H9 (cell line): Measurements from ENCODE around the gene OSBPL1A. TPM values are rescaled to one million over a fixed set of nuclear protein-coding genes. Genes with fewer than 3 reads are reported as not detected.

ENCODE experiments used
- DNase-seq: peaks from one replicate; pipeline ENCODE4 v3.0.0-alpha.2; 2017
- H2AFZ ChIP-seq: one replicate; pipeline ENCODE4 v1.6.1; 2013; ENCODE audit warnings: mild to moderate bottlenecking, low read length, control low read depth, moderate library complexity
- H2AK5ac ChIP-seq: 2 replicates; pipeline ENCODE4 v1.6.1; 2013; ENCODE audit warnings: low read length, control low read depth, mixed read lengths; ENCODE audit not compliant: insufficient read length
- H2BK120ac ChIP-seq: one replicate; pipeline ENCODE4 v1.6.1; 2013; ENCODE audit warnings: low read depth, mild to moderate bottlenecking, low read length, control low read depth, inconsistent platforms; ENCODE audit not compliant: poor library complexity, severe bottlenecking
- H2BK12ac ChIP-seq: 2 replicates; pipeline ENCODE4 v1.6.1; 2013; ENCODE audit warnings: low read length, control low read depth, mixed read lengths, low read depth; ENCODE audit not compliant: insufficient read length
- H2BK15ac ChIP-seq: 2 replicates; pipeline ENCODE4 v1.6.1; 2013; ENCODE audit warnings: low read depth, low read length, control low read depth
- H2BK20ac ChIP-seq: one replicate; pipeline ENCODE4 v1.6.1; 2013; ENCODE audit warnings: low read depth, mild to moderate bottlenecking, low read length, control low read depth, inconsistent platforms; ENCODE audit not compliant: poor library complexity, severe bottlenecking
- H2BK5ac ChIP-seq: 2 replicates; pipeline ENCODE4 v1.6.1; 2013; ENCODE audit warnings: low read length, control low read depth, mixed read lengths; ENCODE audit not compliant: insufficient read length
- H3K14ac ChIP-seq: 2 replicates; pipeline ENCODE4 v1.6.1; 2013; ENCODE audit warnings: low read length, control low read depth; ENCODE audit not compliant: insufficient read depth
- H3K18ac ChIP-seq: 2 replicates; pipeline ENCODE4 v1.6.1; 2013; ENCODE audit warnings: low read depth, mild to moderate bottlenecking, mixed read lengths, low read length, control low read depth; ENCODE audit not compliant: insufficient read length
- H3K23ac ChIP-seq: 2 replicates; pipeline ENCODE4 v1.6.1; 2013; ENCODE audit warnings: low read length, control low read depth, mixed read lengths, low read depth; ENCODE audit not compliant: insufficient read length
- H3K23me2 ChIP-seq: 2 replicates; pipeline ENCODE4 v1.6.1; 2013; ENCODE audit warnings: low read depth, mild to moderate bottlenecking, mixed read lengths, low read length, control low read depth; ENCODE audit not compliant: insufficient read length, poor library complexity, severe bottlenecking
- H3K27ac ChIP-seq: 2 replicates; pipeline ENCODE4 v1.5.1; 2013; ENCODE audit warnings: low read length, control low read depth, mixed read lengths, low read depth; ENCODE audit not compliant: insufficient read length
- H3K27me3 ChIP-seq: 2 replicates; pipeline ENCODE4 v1.6.1; 2013; ENCODE audit warnings: low read length, control low read depth, inconsistent platforms; ENCODE audit not compliant: insufficient read depth
- H3K4ac ChIP-seq: 2 replicates; pipeline ENCODE4 v1.6.1; 2013; ENCODE audit warnings: low read depth, mild to moderate bottlenecking, control low read depth, inconsistent platforms, low read length, moderate library complexity
- H3K4me1 ChIP-seq: 2 replicates; pipeline ENCODE4 v1.6.1; 2013; ENCODE audit warnings: low read length, control low read depth, inconsistent platforms; ENCODE audit not compliant: insufficient read depth
- H3K4me2 ChIP-seq: 2 replicates; pipeline ENCODE4 v1.6.1; 2013; ENCODE audit warnings: low read length, control low read depth, mixed read lengths; ENCODE audit not compliant: insufficient read length, insufficient read depth
- H3K56ac ChIP-seq: 2 replicates; pipeline ENCODE4 v1.6.1; 2013; ENCODE audit warnings: low read depth, mild to moderate bottlenecking, mixed read lengths, low read length, control low read depth; ENCODE audit not compliant: insufficient read length
- H3K79me1 ChIP-seq: 2 replicates; pipeline ENCODE4 v1.6.1; 2013; ENCODE audit warnings: low read depth, mild to moderate bottlenecking, moderate library complexity, low read length, control low read depth, inconsistent platforms; ENCODE audit not compliant: insufficient read depth, poor library complexity, severe bottlenecking
- H3K79me2 ChIP-seq: 2 replicates; pipeline ENCODE4 v1.6.1; 2013; ENCODE audit warnings: low read length, control low read depth, inconsistent platforms; ENCODE audit not compliant: insufficient read depth
- H3K9ac ChIP-seq: 2 replicates; pipeline ENCODE4 v1.6.1; 2013; ENCODE audit warnings: low read length, control low read depth, mixed read lengths; ENCODE audit not compliant: insufficient read length; ENCODE audit errors: extremely low read depth
- H3K9me3 ChIP-seq: one replicate; pipeline ENCODE4 v1.6.1; 2013; ENCODE audit warnings: low read depth, low read length, inconsistent platforms; ENCODE audit not compliant: control insufficient read depth
- H3T11ph ChIP-seq: one replicate; pipeline ENCODE4 v1.6.1; 2013; ENCODE audit warnings: mild to moderate bottlenecking, low read length, control low read depth, inconsistent platforms
- H4K20me1 ChIP-seq: one replicate; pipeline ENCODE4 v1.6.1; 2013; ENCODE audit not compliant: control insufficient read depth, insufficient read length, insufficient read depth
- H4K5ac ChIP-seq: 2 replicates; pipeline ENCODE4 v1.6.1; 2013; ENCODE audit warnings: low read depth, mild to moderate bottlenecking, mixed read lengths, low read length, control low read depth; ENCODE audit not compliant: insufficient read length
- H4K8ac ChIP-seq: replicated peaks from 2 replicates; pipeline ENCODE4 v1.6.1; 2013; ENCODE audit warnings: low read length, control low read depth, mixed read lengths, low read depth; ENCODE audit not compliant: insufficient read length
- H4K91ac ChIP-seq: 2 replicates; pipeline ENCODE4 v1.6.1; 2013; ENCODE audit warnings: low read depth, mild to moderate bottlenecking, moderate library complexity, mixed read lengths, low read length, control low read depth; ENCODE audit not compliant: insufficient read length
- H3K27ac Mint-ChIP-seq, 3 experiments: 2 replicates in 2 of 3; 3 replicates in 1 of 3; pipeline ENCODE4 v1.8.0; 2020 to 2021; ENCODE audit warnings: mixed read lengths in 3 of 3, mild to moderate bottlenecking in 1 of 3, moderate library complexity in 1 of 3
- H3K27me3 Mint-ChIP-seq: 2 replicates; pipeline ENCODE4 v1.8.0; 2021; ENCODE audit warnings: low read depth, mild to moderate bottlenecking, moderate library complexity, mixed read lengths
- H3K36me3 Mint-ChIP-seq, 3 experiments: 2 replicates in 2 of 3; 3 replicates in 1 of 3; pipeline ENCODE4 v1.8.0; 2020 to 2021; ENCODE audit warnings: low read depth in 3 of 3, mixed read lengths in 3 of 3; ENCODE audit not compliant: insufficient read depth in 1 of 3
- H3K4me1 Mint-ChIP-seq, 2 experiments: 2 replicates each; pipeline ENCODE4 v1.8.0; 2020; ENCODE audit warnings: mixed read lengths in 2 of 2
- H3K4me3 Mint-ChIP-seq, 2 experiments: 2 replicates in 1 of 2; 3 replicates in 1 of 2; pipeline ENCODE4 v1.8.0; 2020 to 2021; ENCODE audit warnings: mild to moderate bottlenecking in 2 of 2, mixed read lengths in 2 of 2, moderate library complexity in 1 of 2
- H3K9me3 Mint-ChIP-seq, 2 experiments: 2 replicates in 1 of 2; 3 replicates in 1 of 2; pipeline ENCODE4 v1.8.0; 2020; ENCODE audit warnings: mild to moderate bottlenecking in 2 of 2, mixed read lengths in 2 of 2, moderate library complexity in 1 of 2
- WGBS: extraction: QIAGEN DNeasy Blood & Tissue Kit; methylation state at CpG from one replicate; pipeline ENCODE4 v1.1.7; 2013; ENCODE audit warnings: missing lambda C conversion rate, low lambda C conversion rate, mixed read lengths; ENCODE audit not compliant: insufficient read length; ENCODE audit errors: extremely low coverage; 5-methylcytosine and 5-hydroxymethylcytosine counted together
- total RNA-seq: library from RNA; stranded (reverse); gene quantifications from 2 replicates; pipeline ENCODE4 v1.2.1, GENCODE V29; 2021
- TF ChIP-seq, protein P1 (sequence below): fragments of 200-600 bp; sonication (generic); conservative IDR thresholded peaks from 3 replicates; pipeline ENCODE4 v1.8.0; 2021; ENCODE audit warnings: antibody characterized with exemption, mild to moderate bottlenecking

Gene OSBPL1A
- total RNA-seq, 1 experiment from 2014 or later, result 33.9 TPM

DNA sequence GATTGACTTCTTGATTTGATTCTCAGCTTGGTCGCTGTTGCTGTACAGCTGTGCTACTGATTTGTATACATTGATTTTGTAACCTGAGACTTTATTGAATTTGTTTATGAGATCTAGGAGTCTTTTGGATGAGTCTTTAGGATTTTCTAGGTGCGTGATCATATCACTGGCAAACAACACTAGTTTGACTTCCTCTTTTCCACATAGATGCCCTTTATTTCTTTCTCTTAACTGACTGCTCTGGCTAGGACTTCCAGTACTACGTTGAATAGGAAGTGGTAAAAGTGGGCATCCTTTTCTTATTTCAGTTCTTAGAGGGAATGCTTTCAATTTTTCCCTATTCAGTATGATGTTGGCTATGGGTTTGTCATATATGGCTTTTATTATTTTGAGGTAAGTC lies 101.3 kb downstream of the OSBPL1A start:
- H3K9ac ChIP-seq, result no peak overlapping the region
- H3K4me3 Mint-ChIP-seq, result no peak overlapping the region
- no peak overlapping the region for H2AK5ac ChIP-seq
- no peak overlapping the region for H4K8ac ChIP-seq
- no peaks in the 10 kb centered on the region for H3K79me2 ChIP-seq
- H3K36me3 Mint-ChIP-seq, result peaks cover 0 to 4% (median 3%) of the 10 kb centered on the region in 3 experiments; a peak in 4 of 7 replicates
- H4K20me1 ChIP-seq, result no peaks in the 10 kb centered on the region
- no peak overlapping the region for H2BK12ac ChIP-seq
- H3K27ac ChIP-seq, result no peak overlapping the region
- no peak overlapping the region for H3K23ac ChIP-seq
- H3K4me2 ChIP-seq, result no peak overlapping the region
- H3K9me3 ChIP-seq, result no peaks in the 10 kb centered on the region
- no peak overlapping the region for H3K18ac ChIP-seq
- WGBS, result no CpG with 5 or more reads among the region's 3 CpGs
- H3K23me2 ChIP-seq, result no peaks in the 10 kb centered on the region
- no peak overlapping the region for H2BK20ac ChIP-seq
- no peak overlapping the region for H2BK5ac ChIP-seq
- H4K91ac ChIP-seq, result no peak overlapping the region
- H3K27ac Mint-ChIP-seq, result no peak overlapping the region
- no peak overlapping the region for H2AFZ ChIP-seq
- TF ChIP-seq, protein P1, sequence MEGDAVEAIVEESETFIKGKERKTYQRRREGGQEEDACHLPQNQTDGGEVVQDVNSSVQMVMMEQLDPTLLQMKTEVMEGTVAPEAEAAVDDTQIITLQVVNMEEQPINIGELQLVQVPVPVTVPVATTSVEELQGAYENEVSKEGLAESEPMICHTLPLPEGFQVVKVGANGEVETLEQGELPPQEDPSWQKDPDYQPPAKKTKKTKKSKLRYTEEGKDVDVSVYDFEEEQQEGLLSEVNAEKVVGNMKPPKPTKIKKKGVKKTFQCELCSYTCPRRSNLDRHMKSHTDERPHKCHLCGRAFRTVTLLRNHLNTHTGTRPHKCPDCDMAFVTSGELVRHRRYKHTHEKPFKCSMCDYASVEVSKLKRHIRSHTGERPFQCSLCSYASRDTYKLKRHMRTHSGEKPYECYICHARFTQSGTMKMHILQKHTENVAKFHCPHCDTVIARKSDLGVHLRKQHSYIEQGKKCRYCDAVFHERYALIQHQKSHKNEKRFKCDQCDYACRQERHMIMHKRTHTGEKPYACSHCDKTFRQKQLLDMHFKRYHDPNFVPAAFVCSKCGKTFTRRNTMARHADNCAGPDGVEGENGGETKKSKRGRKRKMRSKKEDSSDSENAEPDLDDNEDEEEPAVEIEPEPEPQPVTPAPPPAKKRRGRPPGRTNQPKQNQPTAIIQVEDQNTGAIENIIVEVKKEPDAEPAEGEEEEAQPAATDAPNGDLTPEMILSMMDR, result no peak
- H3K27me3 ChIP-seq, result no peaks in the 10 kb centered on the region
- H3K9me3 Mint-ChIP-seq, result no peaks in the 10 kb centered on the region
- H3K56ac ChIP-seq, result no peak overlapping the region
- no peaks in the 10 kb centered on the region for H3K4me1 ChIP-seq
- H3K4me1 Mint-ChIP-seq, result no peaks in the 10 kb centered on the region; a peak in 2 of 4 replicates
- no peak overlapping the region for H2BK120ac ChIP-seq
- H2BK15ac ChIP-seq, result no peak overlapping the region
- no peaks in the 10 kb centered on the region for H3K79me1 ChIP-seq
- no peak overlapping the region for H3K14ac ChIP-seq
- no peak overlapping the region for H3T11ph ChIP-seq
- H3K4ac ChIP-seq, result no peak overlapping the region
- no peaks in the 10 kb centered on the region for H3K27me3 Mint-ChIP-seq
- H4K5ac ChIP-seq, result no peak overlapping the region
- no peak for DNase-seq
